H1 (cell line): ENCODE data around the gene TNP2. TPM values are rescaled to one million over a fixed set of nuclear protein-coding genes. Genes with fewer than 3 reads are reported as not detected.
A peak's percentile ranks its signal among the peaks of the same experiment; 100 is the strongest.

Experiments used
- KDM4A ChIP-seq: IDR thresholded peaks from one replicate; pipeline ENCODE4 v1.7.1; 2012; ENCODE audit warnings: low read depth, mild to moderate bottlenecking, moderate library complexity, low read length, inconsistent platforms; ENCODE audit not compliant: severe bottlenecking
- polyA plus RNA-seq, 7 experiments: library from polyadenylated mRNA; depleted of rRNA in 3 of 7; stranded (reverse) in 5 of 7; unstranded in 2 of 7; fragments of >200 nt in 5 of 7; fragments of 200-250 nt in 2 of 7; gene quantifications; 1 replicate in 5 of 7; 2 replicates in 1 of 7; 4 replicates in 1 of 7; pipeline versions ENCODE4 v1.2.1 to v1.2.3, GENCODE V29; 2011 to 2013; ENCODE audit warnings: missing spikeins in 2 of 7, mixed read lengths in 2 of 7
- total RNA-seq: library from RNA; stranded (reverse); fragmentation: NEBNext Ultra II Directional; extraction: Animal tissue kit (Norgen Biotek cat#: 25700); gene quantifications from 2 replicates; pipeline ENCODE4 v1.2.1, GENCODE V29; 2021

TNP2 gene
- total and polyA plus RNA-seq, 2 of the 8 experiments (the other 6 are each of a cell fraction or from before 2014, with no cell fraction given): not detected

DNA sequence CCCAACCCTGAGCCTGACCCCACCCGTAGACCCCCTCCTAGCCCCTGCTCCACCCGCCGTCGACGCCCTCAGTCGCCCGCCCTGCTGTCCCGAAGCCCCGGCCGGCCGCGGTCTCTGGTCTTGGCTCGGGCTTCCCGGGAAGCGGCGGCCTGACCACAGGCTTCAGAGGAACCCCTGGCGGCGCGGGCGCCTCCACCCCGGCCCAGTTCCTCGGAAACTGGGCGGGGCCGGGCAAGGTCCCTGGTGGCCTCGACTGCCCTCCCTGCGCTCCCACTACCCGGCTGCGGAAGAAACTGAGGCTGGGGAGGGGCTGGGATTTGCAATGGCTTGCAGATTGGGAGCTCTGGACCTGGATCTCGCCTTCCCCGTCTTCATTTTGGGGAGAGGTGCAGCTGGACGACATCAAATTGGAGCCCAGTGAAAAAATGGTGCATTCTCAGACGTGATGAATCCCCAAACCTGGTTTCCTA is 12.4 kb downstream of the TNP2 start (continued):
- peak; percentile 21 for TF ChIP-seq KDM4A
